GM23338 (cell line): Measurements from ENCODE around the gene SMIM10L1.

Source experiments
- CREB1 ChIP-seq: fragments of 250-450 bp; sonication (Bioruptor Pico); IDR thresholded peaks from 2 replicates; pipeline ENCODE4 v1.5.0; 2020; ENCODE audit warnings: low read depth, mild to moderate bottlenecking, moderate library complexity
- CTCF ChIP-seq, 2 experiments: fragments of 200-600 bp in 1 of 2; sonication (generic) in 1 of 2; conservative IDR thresholded peaks; 2 replicates each; pipeline versions ENCODE4 v1.5.1 to v1.6.1; 2016 to 2017; ENCODE audit warnings: antibody characterized with exemption in 2 of 2, low read depth in 2 of 2, mild to moderate bottlenecking in 2 of 2, moderate library complexity in 1 of 2
- ETS1 ChIP-seq: IDR thresholded peaks from 2 replicates; pipeline ENCODE4 v1.6.1; 2016; ENCODE audit warnings: antibody characterized with exemption
- EZH2 ChIP-seq: fragments of 200-600 bp; sonication (generic); IDR thresholded peaks from one replicate; pipeline ENCODE4 v1.8.0; 2017; ENCODE audit warnings: antibody characterized with exemption, mild to moderate bottlenecking, low read depth; ENCODE audit not compliant: unreplicated experiment
- JUNB ChIP-seq: IDR thresholded peaks from one replicate; pipeline ENCODE4 v1.6.1; 2016; ENCODE audit warnings: antibody characterized with exemption; ENCODE audit not compliant: unreplicated experiment
- POLR2AphosphoS5 ChIP-seq: IDR thresholded peaks from 2 replicates; pipeline ENCODE4 v1.6.1; 2016; ENCODE audit warnings: antibody characterized with exemption, low read depth
- ZNF331 ChIP-seq: fragments of 250-450 bp; sonication (Bioruptor Pico); IDR thresholded peaks from 2 replicates; pipeline ENCODE4 v1.5.0; 2020; ENCODE audit warnings: low read depth, mild to moderate bottlenecking, moderate library complexity
- TF ChIP-seq, protein P1 (sequence below): IDR thresholded peaks from one replicate; pipeline ENCODE4 v1.6.1; 2018; ENCODE audit warnings: antibody characterized with exemption; ENCODE audit not compliant: unreplicated experiment

- TF ChIP-seq CTCF (conservative IDR thresholded peaks at IDR 0.05; ENCODE audit: low read depth in 2 of 2), result no peak
- TF ChIP-seq POLR2AphosphoS5, result no peak
- TF ChIP-seq EZH2, result no peak
- TF ChIP-seq, protein P1, sequence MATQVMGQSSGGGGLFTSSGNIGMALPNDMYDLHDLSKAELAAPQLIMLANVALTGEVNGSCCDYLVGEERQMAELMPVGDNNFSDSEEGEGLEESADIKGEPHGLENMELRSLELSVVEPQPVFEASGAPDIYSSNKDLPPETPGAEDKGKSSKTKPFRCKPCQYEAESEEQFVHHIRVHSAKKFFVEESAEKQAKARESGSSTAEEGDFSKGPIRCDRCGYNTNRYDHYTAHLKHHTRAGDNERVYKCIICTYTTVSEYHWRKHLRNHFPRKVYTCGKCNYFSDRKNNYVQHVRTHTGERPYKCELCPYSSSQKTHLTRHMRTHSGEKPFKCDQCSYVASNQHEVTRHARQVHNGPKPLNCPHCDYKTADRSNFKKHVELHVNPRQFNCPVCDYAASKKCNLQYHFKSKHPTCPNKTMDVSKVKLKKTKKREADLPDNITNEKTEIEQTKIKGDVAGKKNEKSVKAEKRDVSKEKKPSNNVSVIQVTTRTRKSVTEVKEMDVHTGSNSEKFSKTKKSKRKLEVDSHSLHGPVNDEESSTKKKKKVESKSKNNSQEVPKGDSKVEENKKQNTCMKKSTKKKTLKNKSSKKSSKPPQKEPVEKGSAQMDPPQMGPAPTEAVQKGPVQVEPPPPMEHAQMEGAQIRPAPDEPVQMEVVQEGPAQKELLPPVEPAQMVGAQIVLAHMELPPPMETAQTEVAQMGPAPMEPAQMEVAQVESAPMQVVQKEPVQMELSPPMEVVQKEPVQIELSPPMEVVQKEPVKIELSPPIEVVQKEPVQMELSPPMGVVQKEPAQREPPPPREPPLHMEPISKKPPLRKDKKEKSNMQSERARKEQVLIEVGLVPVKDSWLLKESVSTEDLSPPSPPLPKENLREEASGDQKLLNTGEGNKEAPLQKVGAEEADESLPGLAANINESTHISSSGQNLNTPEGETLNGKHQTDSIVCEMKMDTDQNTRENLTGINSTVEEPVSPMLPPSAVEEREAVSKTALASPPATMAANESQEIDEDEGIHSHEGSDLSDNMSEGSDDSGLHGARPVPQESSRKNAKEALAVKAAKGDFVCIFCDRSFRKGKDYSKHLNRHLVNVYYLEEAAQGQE, result no peak
- no peak for TF ChIP-seq JUNB
- no peak for TF ChIP-seq CREB1 (CRISPR knock-in tag)
- no peak for TF ChIP-seq ETS1
- no peak for TF ChIP-seq ZNF331 (CRISPR knock-in tag)
Measured at GRCh38 chr12:11204173-11204572, 33.2 kb downstream of the SMIM10L1 start.
